GM21619 (cell line): ENCODE results near the gene KLK13.

Source experiments
- ATAC-seq: cut with Tn5 transposase; IDR thresholded peaks from one replicate; pipeline ENCODE4 v1.9.1; 2021; ENCODE audit not compliant: unreplicated experiment

KLK13 gene

GRCh38 chr19:51093101-51093500, 28.2 kb upstream of the KLK13 start:
- ATAC-seq = no peak

DNA sequence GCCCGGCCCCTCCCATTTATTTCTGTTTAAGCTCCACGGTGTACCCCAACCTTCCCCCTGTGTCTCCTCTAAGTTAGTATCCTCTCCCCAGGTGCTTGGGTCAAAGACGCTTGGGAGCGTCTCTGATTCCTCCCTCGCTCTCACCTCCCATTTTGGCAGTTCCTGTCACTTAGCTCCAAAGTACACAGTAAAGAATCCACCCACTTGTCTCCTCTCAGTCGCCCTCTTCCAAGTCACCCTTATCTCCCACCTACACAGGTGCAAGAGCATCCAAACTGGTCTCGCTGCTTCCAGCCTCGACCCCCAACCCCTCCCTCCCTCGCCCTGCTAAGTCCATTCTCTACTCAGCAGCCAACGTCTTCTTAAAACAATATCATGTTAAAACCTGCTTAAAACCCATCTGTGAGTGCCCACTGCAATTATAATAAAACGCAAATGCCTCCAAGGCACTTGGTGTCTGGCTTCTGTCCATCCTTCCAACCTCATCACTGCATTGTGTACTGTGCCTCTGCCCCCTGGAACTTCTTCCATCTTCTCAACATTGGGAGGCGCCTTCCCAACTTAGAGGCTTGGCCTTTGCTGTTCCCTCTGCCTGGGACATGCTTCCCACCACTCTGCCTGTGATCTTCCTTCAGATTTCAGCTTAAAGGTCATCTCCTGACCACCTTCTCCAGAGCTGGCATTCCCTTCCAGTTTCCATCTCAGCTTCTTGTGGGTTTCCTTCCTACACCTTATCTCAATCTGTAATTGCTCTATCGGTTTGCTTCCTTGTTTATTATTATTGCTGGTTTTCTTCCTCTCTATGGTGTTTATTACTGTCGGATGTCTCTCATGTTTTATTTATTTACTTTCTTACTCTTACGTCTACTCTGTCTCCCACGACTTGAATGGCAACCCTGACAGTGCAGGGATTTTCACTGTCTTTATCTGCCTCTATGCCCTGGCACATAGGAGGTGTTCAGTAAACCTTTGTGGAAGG, 27.3 kb upstream of the KLK13 start:
- ATAC-seq = no peak

DNA sequence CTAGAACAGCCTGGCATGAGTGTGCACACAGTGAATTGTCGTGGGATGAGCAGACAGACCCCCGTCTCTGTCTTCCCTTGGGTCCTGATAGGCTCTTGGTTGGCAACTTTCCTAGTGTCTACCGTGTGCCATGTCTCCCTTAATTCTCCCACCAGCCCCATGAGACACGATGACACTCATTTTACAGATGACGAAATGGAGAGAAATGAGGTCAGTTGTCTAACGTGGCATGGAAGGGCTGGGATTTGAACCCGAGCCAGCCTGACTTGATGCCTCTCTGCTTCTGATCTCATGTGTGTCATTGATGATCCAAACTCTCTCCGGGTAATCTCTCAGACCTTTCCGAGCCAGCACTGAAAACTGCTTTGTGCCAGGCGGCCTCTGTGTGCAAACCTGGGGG, 26.2 kb upstream of the KLK13 start:
- ATAC-seq = no peak

DNA sequence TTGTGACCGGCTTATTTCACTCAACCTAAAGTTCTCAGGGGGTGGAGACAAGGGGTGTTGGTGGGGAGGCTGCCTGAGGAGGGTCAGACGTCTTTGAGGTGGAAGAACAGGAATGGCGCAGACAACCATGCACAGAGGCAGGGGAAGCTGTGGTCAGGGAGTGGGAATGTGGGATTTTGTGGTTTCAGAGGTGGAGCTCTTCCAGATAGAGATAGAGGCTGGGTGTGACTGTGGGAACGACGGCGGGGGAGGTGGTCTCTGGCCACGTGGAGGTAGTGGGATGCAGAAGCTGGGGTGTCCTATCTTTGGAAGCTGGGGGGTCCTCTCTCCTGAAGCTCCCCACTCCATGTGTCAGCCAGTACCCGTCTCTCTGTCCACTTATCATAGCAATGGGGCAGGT, 25.6 kb upstream of the KLK13 start:
- ATAC-seq = no peak

- no peak for ATAC-seq
Measured at GRCh38 chr19:51089786-51090185, 24.9 kb upstream of the KLK13 start.

GRCh38 chr19:51086153-51086850, 21.4 kb upstream of the KLK13 start:
- ATAC-seq = no peak

GRCh38 chr19:51084505-51084904, 19.6 kb upstream of the KLK13 start:
- no peak for ATAC-seq

DNA sequence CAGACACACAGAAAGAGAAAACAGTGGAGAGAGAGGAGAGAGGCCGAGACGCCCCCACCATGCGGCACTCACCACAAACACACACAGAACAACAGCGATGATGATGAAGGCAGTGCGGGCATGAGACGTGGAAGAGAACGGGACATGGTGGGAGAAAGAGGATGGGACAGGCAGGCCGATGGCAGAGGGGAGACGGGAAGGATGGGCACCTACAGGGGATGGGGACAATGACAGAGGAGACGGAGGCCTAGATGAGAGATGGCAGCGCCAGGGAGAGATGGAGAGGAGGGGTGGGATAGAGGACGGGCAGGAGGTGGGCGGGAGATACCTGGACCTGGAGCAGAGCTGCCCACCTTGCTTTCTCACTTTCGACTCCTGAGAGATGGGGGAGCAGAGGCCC, 18.9 kb upstream of the KLK13 start:
- no peak for ATAC-seq

DNA sequence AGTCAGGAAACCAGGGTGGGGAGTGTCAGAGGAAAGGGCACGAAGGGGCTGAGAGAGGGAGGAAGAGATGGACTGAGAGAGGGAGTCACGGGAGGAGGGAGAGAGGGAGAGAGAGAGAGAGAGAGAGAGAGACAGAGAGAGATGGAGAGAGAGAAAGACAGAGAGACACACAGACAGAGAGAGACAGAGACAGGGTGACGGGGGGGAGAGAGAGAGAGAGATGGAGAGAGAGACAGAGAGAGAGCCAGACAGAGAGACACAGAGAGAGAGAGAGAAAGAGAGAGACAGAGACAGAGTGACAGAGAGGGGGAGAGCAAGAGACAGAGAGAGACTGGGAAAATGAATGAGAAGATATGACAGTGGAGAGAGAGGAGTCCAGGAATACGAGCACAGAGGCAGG, 18.3 kb upstream of the KLK13 start:
- ATAC-seq = no peak

GRCh38 chr19:51082611-51083010, 17.7 kb upstream of the KLK13 start, which contains the start of gene KLK14:
Gene KLK14, minus strand, starts transcription at chr19:51082887. Its CDS starts 273 bp downstream, at chr19:51082614.
- ATAC-seq = no peak

DNA sequence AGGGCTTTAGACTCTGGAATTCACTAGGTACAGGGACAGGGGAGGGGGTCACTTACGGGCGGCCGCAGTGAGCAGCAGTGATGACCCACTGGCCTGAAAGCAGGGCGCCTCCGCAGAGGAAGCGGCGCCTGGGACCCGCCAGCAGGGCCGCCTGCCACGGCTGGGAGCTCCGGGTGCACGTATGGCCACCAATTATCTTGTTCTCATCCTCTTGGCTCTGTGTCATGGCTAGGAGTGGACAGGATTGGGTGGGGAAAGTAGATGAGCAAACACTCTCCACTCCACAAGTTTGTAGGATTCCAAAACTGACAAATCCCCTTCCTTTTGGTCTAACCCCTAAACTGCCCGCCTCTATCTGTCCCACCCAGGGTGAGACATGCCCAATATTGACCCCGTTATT, 16.6 kb upstream of the KLK13 start:
- ATAC-seq = no peak

DNA sequence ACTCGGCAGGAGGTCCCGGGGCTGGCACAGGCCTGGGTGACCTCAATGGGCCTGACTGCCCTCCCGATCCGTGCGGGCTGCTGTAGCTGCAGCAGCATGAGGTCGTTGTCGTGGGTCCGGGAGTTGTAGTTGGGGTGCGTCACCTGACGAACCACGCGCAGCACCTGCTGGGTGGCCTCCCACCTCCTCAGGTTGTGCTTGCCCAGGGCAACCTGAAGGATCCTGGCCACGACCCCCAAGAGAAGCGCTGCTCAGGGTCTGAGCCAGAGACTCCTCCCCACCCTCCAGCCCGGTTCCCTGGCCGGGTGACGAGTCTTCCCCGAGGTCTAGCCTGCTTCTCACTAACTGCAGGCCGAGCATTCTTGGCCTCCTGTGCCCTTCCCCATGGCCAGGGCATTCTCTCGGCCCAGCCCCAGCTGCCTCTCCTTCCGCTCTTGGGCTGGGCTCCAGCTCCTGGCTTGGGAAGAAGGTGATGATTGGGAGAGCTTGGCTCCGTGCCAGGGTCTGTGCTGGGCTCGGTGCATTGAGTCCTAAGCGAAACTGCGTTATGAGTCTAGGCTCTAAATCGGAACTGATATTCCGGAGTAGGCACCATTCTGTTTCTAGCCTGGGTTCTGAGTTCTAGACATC, 14.7 kb upstream of the KLK13 start:
- no peak for ATAC-seq

- no peak for ATAC-seq
Measured at GRCh38 chr19:51078731-51079130, 13.8 kb upstream of the KLK13 start.

- no peak for ATAC-seq
Measured at GRCh38 chr19:51078104-51078503, 13.2 kb upstream of the KLK13 start.

DNA sequence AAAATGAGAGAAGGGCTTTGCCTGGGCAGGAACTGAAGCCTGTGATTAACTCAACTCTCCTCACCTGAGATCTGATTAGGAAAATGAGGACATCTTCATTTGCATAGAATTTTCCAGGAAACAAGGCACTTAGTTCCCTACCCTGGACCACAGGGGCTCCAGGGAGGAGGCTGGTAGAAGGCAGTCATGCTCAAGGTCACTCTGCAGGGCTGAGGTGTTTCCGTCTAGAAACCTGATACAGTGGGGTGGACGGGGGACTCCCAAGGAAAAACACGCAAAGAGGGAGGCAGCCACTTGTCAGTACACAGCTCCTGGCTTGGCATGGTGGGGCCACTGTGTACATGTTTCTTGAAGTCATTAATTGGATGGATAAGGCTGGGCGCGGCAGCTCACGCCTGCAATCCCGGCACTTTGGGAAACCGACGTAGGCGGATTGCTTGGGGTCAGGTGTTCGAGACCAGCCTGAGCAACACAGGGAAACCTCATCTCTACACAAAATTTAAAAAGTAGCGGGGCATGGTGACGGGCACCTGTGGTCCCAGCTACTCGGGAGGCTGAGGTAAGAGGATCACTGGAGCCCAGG, 11.8 kb upstream of the KLK13 start:
- ATAC-seq = no peak

- ATAC-seq = no peak
Measured at GRCh38 chr19:51075998-51076397, 11.1 kb upstream of the KLK13 start.

DNA sequence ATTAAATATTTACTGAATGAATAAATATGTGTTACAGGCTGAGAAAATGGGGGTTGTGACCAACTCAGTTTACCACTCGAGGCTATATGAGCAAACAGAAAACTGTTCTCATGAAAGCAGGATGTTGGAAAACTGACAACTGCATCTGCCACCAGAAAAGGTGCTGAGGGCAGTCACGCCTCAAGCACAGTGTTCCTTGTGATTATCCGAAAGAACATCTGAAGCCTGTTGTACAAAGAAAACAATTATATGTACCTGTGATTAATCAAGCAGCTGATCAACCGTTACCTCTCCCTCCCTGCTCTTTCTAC, 6.2 kb upstream of the KLK13 start:
- ATAC-seq = no peak

- no peak for ATAC-seq
Measured at GRCh38 chr19:51070334-51071094, 5.6 kb upstream of the KLK13 start.

- ATAC-seq = no peak
Measured at GRCh38 chr19:51066393-51067186, 1.7 kb upstream of the KLK13 start.
